Activated effector memory CD4-positive, alpha-beta T cell treated with Interleukin-2 at 50 U/mL for 16 hours (primary cell): Measurements from ENCODE around the gene SLC25A11.

Experiments
- DNase-seq: peaks from one replicate; pipeline ENCODE4 v3.0.0-alpha.2; 2020

The SLC25A11 gene

DNA sequence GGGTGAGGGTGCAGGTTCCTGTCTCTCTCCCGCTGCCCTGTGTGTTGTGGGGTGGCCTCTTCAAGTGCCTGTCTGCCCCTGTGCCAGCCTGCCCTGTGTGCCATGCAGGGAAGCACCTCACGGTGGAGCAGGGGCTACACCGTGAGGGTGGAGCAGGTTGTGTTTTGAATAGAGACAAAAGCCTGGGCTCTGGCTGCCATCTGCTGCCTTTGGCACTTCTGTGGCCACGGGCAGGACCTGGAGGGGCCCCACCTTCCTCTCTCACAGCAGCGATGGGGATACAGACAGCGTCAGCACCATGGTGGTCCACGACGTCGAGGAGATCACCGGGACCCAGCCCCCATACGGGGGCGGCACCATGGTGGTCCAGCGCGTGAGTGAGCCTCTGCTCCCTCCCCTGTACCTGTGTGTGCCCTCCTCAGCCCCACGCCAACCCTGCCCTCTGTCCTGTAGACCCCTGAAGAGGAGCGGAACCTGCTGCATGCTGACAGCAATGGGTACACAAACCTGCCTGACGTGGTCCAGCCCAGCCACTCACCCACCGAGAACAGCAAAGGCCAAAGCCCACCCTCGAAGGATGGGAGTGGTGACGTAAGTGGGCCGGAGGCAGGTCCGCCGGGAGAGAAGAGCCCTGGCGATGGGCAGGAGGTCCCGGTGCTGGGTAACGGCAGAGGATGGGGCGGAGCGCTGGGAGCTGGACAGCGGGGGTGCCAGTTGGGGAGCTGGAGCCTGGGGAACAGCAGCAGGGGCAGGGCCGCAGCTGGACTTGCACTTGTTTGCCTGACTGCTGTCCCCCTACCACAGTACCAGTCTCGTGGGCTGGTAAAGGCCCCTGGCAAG, 45.9 kb downstream of the SLC25A11 start:
- DNase-seq = no peak

DNA sequence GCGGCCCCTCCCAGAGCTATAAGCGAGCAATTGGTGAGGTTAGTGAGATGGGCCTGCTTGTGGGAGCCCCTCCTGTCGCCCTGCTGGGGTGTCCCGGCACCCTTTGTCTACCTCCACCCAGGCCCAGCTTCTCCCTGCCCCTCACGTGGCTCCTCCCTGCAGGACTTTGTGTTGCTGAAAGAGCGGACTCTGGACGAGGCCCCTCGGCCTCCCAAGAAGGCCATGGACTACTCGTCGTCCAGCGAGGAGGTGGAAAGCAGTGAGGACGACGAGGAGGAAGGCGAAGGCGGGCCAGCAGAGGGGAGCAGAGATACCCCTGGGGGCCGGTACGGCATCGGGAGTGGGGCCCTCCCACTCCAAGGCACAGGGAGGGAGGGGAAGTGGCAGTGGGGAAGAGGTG, 46.6 kb downstream of the SLC25A11 start:
- DNase-seq = no peak

DNA sequence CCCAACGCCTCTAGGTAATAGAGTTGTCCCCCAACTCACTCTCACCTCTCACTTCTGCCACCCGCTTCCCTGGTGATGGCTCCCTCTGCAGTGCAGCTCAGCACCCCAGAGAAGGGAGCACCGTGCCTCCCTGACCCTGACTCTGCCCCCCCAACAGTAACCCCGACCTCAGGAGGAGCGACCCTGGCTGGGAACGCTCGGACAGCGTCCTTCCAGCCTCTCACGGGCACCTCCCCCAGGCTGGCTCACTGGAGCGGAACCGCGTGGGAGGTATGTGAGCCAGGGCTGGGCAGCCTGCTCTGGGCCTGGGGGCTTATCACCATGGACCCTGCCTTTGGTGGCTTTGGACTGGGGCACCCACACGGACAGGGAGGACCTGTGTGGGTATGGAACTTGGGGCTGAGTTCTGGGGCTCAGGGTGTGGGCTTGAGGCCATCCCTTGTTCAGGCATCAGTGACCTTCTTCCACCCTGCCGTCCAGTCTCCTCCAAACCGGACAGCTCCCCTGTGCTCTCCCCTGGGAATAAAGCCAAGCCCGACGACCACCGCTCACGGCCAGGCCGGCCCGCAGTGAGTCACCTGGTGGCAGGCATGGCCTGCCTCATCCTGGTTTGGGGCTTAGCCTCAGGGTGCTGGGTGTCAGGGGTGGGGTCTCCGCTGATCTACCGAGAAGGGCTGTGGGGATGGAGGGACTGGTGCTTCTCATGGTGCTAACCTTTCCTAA, 47.2 kb downstream of the SLC25A11 start:
- DNase-seq = no peak

DNA sequence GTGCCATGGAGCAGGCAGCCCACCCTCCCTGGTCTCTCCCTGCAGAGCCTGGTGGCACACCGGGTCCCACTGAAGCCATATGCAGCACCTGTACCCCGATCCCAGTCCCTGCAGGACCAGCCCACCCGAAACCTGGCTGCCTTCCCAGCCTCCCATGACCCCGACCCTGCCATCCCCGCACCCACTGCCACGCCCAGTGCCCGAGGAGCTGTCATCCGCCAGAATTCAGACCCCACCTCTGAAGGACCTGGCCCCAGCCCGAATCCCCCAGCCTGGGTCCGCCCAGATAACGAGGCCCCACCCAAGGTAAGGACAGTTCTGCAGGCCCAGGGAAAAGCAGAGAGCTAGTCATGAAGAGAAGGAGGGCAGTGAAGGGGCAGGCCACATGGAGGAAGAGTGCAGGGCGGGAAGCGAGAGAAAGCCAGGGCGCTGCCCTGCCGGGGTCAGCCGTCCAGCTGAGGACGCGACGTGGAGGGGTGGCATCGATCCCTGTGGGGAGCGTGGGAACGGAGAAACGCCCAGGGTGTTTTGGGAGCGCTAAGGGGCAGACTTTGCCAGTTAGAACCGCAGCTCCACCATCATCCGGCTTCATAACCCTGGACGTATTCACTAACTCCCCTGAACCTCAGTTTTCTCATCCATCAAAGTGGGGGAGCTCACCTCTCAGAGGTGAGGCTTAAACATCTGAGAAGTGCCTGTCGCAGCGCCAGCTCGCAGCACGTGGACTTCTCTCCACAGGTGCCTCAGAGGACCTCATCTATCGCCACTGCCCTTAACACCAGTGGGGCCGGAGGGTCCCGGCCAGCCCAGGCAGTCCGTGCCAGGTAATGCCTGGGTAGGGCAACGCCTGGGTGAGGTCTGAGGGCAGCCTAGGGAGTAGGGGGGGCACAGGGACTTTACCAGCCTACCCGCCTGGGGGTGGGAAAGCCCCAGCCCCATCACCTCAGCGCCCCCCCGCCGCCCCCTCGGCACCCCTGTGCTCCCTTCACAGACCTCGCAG, 48.1 kb downstream of the SLC25A11 start:
- DNase-seq = no peak

DNA sequence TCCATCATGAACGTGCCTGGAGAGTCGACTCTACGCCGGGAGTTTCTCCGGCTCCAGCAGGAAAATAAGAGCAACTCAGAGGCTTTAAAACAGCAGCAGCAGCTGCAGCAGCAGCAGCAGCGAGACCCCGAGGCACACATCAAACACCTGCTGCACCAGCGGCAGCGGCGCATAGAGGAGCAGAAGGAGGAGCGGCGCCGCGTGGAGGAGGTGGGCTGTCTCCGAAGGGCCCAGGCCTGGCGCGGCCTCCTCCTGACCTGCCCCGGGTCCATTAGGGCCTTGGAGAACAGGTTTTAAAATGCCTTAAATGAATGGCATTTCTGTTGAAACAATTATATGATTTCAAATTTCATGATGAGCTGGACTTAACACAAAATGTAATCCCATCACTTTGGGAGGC, 52.3 kb downstream of the SLC25A11 start:
- DNase-seq = no peak
